Cardiac muscle cell (in vitro differentiated cells and primary cell): ENCODE data around the gene CETP. TPM values are rescaled to one million over a fixed set of nuclear protein-coding genes. Genes with fewer than 3 reads are reported as not detected.
A peak's percentile ranks its signal among the peaks of the same experiment; 100 is the strongest.

ENCODE experiments used
- DNase-seq, 2 donors: peaks; one replicate each; pipeline versions ENCODE4 v3.0.0 to v3.0.0-alpha.2; 2010 to 2017; ENCODE audit warnings: low read depth in 1 of 2, low spot score in 1 of 2
- H3K27ac ChIP-seq: fragments of 200-600 bp; sonication (generic); 2 replicates; pipeline ENCODE4 v1.5.1; 2016
- H3K27me3 ChIP-seq: fragments of 200-600 bp; sonication (generic); 2 replicates; pipeline ENCODE4 v1.6.0; 2016; ENCODE audit warnings: control low read depth
- H3K36me3 ChIP-seq: fragments of 200-600 bp; sonication (generic); 2 replicates; pipeline ENCODE4 v1.5.1; 2016; ENCODE audit warnings: control low read depth
- H3K4me1 ChIP-seq: fragments of 200-600 bp; sonication (generic); 2 replicates; pipeline ENCODE4 v1.8.1; 2017; ENCODE audit warnings: low read depth, mild to moderate bottlenecking, mixed run types
- H3K4me3 ChIP-seq: fragments of 200-600 bp; sonication (generic); 2 replicates; pipeline ENCODE4 v1.5.1; 2016; ENCODE audit warnings: mild to moderate bottlenecking
- H3K9me3 ChIP-seq: fragments of 200-600 bp; sonication (generic); 2 replicates; pipeline ENCODE4 v1.5.1; 2017; ENCODE audit warnings: low read depth, mild to moderate bottlenecking, control low read depth
- CTCF ChIP-seq: IDR thresholded peaks from 2 replicates; pipeline ENCODE4 v1.5.1; 2012; ENCODE audit warnings: low read depth, mild to moderate bottlenecking, low read length
- polyA plus RNA-seq: library from polyadenylated mRNA; unstranded; fragments of >200 nt; fragmentation: Nextera tagmentation; extraction: Ambion mirVana; gene quantifications from 2 replicates; pipeline ENCODE4 v1.2.1, GENCODE V29; 2016
- total RNA-seq: library from RNA; depleted of rRNA; stranded (reverse); fragments of >200 nt; gene quantifications from 2 replicates; pipeline ENCODE4 v1.2.3, GENCODE V29; 2016

CETP gene
- total RNA-seq (0.27 TPM in 1 of 2 replicates, not detected in the other), polyA plus RNA-seq (0.49 TPM in 1 of 2 replicates, not detected in the other)

DNA sequence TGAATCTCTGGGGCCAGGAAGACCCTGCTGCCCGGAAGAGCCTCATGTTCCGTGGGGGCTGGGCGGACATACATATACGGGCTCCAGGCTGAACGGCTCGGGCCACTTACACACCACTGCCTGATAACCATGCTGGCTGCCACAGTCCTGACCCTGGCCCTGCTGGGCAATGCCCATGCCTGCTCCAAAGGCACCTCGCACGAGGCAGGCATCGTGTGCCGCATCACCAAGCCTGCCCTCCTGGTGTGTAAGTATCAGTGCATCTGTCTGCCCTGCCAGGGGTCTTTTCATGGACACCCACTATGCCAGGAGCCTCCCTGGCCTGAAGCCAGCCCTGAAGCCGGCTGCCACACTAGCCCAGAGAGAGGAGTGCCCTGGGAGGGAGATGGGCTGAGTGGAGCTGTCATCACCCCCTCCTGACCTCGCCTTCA is at the start of gene CETP:
Gene CETP (plus strand): TSS at position 100 of the 431 bp plus-strand sequence. CDS start 30 bp downstream, at position 130.
- H3K4me3 ChIP-seq, result no peak within 1 kb of the TSS
- no peak within 1 kb of the TSS for H3K27ac ChIP-seq
- TF ChIP-seq CTCF, result no peak
- H3K4me1 ChIP-seq, result peaks cover 15% of the 10 kb centered on the region
- no peaks in the 10 kb centered on the region for H3K9me3 ChIP-seq
- no peaks in the 10 kb centered on the region for H3K36me3 ChIP-seq
- H3K27me3 ChIP-seq, result no peaks in the 10 kb centered on the region
- DNase-seq, result peak in 1 of 2 donors; percentile 78

DNA sequence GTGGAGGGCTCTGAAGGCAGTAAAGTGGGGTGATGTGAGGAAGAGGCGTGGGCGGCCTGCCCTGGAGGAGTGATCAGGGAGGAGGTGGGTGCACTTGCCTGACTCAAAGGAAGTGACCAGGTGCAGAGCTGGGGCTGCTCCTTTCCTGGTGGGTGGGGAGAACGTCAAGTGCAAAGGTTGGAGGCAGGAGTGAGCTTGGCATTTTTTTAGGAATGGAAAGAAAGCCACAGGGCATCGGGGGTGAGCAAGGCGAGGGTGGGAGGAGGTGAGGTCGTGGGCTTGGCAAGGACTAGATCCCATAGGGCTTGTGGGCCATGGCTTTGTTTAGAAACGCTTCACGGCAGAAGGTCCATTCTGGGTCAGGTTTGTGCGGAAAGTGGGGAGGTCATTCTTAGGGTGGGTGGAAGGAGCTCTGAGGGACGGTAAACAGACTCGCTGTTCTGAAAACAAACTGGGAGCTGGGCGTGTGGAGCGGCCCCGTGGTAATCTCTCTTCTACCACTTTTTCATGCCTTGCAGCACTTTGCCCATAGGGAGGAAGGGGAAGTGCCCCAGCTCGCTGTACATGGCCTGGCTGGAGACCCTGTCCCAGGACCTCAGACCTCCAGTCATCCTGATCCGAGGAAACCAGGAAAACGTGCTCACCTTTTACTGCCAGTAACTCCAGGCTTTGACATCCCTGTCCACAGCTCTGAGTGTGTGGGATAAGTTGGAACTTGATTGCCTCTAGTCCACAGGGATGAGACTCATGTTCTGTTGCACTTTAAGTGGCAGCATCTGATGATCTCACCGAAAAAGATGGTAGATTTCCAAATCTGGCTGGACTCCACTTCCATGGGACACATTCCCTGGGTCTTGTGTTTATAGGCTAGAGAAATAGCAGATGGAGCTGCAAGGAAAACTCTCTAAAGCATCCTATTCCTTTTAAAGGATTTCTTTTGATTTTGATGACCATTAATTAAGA is 48.7 kb upstream of the CETP start:
- peaks cover 20% of the 10 kb centered on the region for H3K4me1 ChIP-seq
- H3K36me3 ChIP-seq, result no peaks in the 10 kb centered on the region
- no peak overlapping the region for H3K27ac ChIP-seq
- TF ChIP-seq CTCF, result no peak
- peak in 1 of 2 donors; percentile 68 for DNase-seq
- no peaks in the 10 kb centered on the region for H3K27me3 ChIP-seq
- H3K9me3 ChIP-seq, result no peaks in the 10 kb centered on the region
- H3K4me3 ChIP-seq, result no peak overlapping the region

- DNase-seq, result no peak
- Histone ChIP-seq H3K4me3 (no peak overlapping the region), H3K36me3 (no peaks in the 10 kb centered on the region), H3K9me3 (no peaks in the 10 kb centered on the region), H3K27ac (no peak overlapping the region), H3K27me3 (no peaks in the 10 kb centered on the region), H3K4me1 (peaks cover 17% of the 10 kb centered on the region)
- TF ChIP-seq CTCF, result no peak
Observed at GRCh38 chr16:56914896-56915295, 46.9 kb upstream of the CETP start.

- no peak for TF ChIP-seq CTCF
- H3K9me3 ChIP-seq, result no peaks in the 10 kb centered on the region
- H3K4me1 ChIP-seq, result peaks cover 17% of the 10 kb centered on the region
- no peaks in the 10 kb centered on the region for H3K36me3 ChIP-seq
- H3K4me3 ChIP-seq, result no peak overlapping the region
- H3K27ac ChIP-seq, result no peak overlapping the region
- no peaks in the 10 kb centered on the region for H3K27me3 ChIP-seq
- peak in 1 of 2 donors; percentile 29 for DNase-seq
Observed at GRCh38 chr16:56915336-56916119, 46.2 kb upstream of the CETP start.

GRCh38 chr16:56916571-56917403 is 45.0 kb upstream of the CETP start:
- DNase-seq, result no peak
- no peak for TF ChIP-seq CTCF
- H3K27ac ChIP-seq, result no peak overlapping the region
- no peaks in the 10 kb centered on the region for H3K36me3 ChIP-seq
- H3K27me3 ChIP-seq, result no peaks in the 10 kb centered on the region
- peaks cover 17% of the 10 kb centered on the region for H3K4me1 ChIP-seq
- no peaks in the 10 kb centered on the region for H3K9me3 ChIP-seq
- H3K4me3 ChIP-seq, result no peak overlapping the region
